GM12891 (cell line): ENCODE results near the gene EML4.

ENCODE experiments used
- PAX5 ChIP-seq: IDR thresholded peaks from 2 replicates; pipeline ENCODE4 v1.6.1; 2011; ENCODE audit warnings: low read length, moderate library complexity, mild to moderate bottlenecking; ENCODE audit not compliant: insufficient read depth, severe bottlenecking
- POLR2A ChIP-seq: IDR thresholded peaks from 2 replicates; pipeline ENCODE4 v1.6.1; 2011; ENCODE audit warnings: low read depth, low read length, control low read depth
- POLR2AphosphoS5 ChIP-seq: IDR thresholded peaks from 2 replicates; pipeline ENCODE4 v1.6.1; 2011; ENCODE audit warnings: low read depth, low read length, control low read depth
- TAF1 ChIP-seq: IDR thresholded peaks from 2 replicates; pipeline ENCODE4 v1.6.1; 2011; ENCODE audit warnings: low read depth, low read length, control low read depth

DNA sequence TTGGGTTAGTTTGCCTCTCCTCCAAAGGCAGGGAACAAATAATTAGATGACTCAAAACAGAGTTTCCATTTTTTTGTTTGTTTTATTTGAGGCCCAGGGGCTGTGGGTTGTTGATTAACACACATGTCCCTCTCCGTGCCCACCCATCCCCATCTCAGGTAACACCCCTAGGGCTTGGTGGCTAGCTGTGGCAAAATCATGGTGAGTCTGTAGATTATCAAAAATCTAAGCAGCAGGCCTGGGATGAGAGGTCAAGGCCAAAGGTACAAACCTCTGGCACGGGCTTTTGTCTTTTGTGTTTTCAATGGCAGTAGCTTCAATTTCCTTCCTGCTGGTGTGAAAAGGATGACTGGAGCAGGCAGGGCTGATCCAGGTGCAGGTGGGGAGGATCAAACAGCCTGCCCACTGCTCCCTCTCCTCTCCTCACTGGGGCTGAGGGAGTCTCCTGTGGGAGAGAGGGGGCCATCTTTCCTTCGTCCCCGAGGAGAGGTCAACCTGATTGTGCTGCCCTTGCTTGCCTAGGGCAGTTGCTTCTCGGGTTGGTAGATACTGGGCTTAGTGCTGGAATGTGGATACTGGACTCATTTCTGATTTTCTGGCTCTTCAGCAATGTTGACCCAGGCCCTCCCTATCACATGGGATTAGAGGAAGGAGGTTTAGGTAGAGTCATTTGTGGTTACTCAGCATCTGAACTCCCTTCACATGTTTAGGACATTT is 31.9 kb upstream of the EML4 start:
- TF ChIP-seq POLR2A (no peak), POLR2AphosphoS5 (no peak), TAF1 (no peak), PAX5 (no peak)
